ENCODE results near the gene BRD4. TPM values are rescaled to one million over a fixed set of nuclear protein-coding genes. Genes with fewer than 3 reads are reported as not detected.

BRD4 gene
- polyA plus RNA-seq, 6 donors from 2014 or later, result 13.5 to 51.9 (median 18.4) TPM

DNA sequence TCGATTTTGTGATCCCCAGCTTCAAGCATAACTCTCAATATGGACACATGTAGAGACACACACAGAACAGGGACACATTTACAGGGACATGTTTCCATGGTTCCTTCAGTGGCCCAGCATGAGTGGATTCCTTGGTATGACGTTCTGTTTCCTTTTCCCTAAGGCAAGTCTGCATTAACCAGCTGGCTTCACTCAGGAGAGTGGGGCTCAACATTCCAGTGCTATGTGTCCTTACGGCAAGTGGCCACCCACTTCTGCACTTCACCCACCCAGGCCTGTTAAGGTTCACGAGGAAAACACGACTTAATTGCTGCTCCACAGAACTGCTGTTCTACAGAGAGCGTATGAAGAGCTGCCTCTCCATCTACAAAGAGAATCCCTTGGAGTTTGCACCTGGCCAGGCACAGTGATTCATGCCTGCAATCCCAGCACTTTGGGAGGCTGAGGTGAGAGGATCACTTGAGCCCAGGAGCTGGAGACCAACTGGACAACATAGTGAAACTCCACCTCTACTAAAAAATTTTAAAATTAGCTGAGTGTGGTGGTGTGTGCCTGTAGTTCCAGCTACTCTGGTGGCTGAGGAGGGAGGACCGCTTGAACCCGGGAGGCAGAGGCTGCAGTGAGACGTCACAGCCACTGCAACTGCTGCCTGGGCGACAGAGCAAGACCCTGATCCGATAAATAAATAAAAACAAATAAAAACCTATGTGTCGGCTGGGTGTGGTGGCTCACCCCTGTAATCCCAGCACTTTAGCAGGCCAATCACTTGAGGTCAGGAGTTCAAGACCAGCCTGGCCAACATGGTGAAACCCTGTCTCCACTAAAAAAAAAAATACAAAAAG, 32.5 kb downstream of the BRD4 start:
- Mint-ChIP-seq H3K36me3 (peaks cover 0 to 7% of the 10 kb centered on the region in 2 donors), H3K27ac (peak overlapping the region; percentile 49 to 84 (median 76)), H3K9me3 (no peaks in the 10 kb centered on the region), H3K27me3 (no peaks in the 10 kb centered on the region), H3K4me3 (peak overlapping the region in 6 of 8 donors; percentile 32 to 72 (median 54)), H3K4me1 (peaks cover 68 to 100% (median 92%) of the 10 kb centered on the region in 3 donors)
- ATAC-seq (ENCODE audit: low read depth in 2 of 2), result no peak
- DNase-seq, result no peak

DNA sequence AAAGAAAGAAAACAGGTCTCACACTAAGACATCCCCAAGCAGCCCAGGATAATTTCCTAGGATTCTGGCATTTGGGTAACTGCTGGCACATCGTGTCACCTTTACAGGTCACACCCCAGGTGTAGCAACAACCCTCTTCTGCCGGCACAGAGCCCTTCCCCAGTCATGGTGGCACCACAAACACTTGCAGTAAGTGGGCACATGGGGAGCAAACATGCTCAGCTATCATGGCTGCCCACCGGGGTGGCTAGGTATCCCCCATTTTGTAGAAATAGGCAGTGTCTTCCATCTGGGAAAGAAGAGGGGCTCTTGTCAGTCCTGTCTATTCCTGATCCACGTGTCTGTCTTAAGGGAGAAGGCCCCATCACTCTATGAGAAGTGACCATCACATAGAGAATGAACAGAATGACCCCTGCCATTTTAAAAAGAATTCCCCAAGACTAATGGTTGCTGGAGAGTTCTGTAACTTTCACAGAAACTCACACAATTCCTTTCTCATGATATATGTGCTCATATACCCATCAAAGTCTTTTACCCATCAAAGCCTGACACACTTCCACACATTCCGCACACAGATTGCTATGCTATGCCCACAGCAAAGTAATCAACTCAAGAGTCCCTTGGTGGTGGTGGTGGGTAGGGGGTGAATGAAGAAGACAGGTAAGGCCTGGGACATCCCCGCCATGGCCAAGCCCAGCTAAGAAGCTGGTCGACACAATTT, 33.3 kb downstream of the BRD4 start:
- Mint-ChIP-seq H3K4me1 (peaks cover 61 to 100% (median 92%) of the 10 kb centered on the region in 3 donors), H3K27me3 (no peaks in the 10 kb centered on the region), H3K9me3 (no peaks in the 10 kb centered on the region), H3K27ac (peak overlapping the region; percentile 47 to 84 (median 65)), H3K36me3 (peaks cover 0 to 7% of the 10 kb centered on the region in 2 donors), H3K4me3 (peak overlapping the region; percentile 0 to 77 (median 58))
- no peak for DNase-seq
- ATAC-seq (ENCODE audit: low read depth in 2 of 2), result no peak

DNA sequence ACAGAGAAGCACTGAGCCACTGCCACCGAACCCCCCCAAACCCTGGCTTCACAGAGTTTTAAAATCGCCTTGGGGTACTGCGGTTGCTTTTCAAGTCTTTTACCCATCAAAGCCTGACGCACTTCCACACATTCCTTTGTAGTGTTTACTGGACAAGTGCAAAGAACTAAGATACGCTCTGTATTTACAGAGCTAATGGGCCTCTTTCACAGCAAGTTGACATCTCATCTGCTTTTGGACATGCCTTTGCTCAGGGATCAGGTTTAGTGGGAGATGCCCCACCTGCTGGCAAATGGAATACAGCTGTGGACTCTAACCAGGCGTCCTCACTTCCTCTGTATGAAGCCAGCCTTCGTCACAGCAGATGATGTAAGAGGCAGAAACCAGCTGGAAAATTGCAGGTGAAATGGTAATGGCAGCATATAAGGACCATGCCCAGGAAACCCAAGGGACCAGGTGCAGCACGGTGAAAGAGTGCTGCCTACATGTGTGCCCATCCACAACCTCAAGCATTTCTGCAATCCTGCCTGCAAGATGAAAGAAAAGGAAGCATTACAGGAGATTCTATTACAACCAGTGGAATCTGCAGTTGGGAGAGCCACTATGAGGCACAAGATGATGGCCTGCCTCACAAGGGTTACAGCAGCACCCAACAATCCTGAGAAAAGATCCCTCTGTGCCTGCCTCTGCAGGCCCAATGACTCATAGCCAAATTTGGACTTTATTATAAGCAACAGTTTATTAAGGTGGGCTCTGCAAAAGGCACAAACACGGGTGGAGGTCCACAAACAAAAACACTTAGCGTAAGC, 34.7 kb downstream of the BRD4 start:
- DNase-seq (no peak), ATAC-seq (ENCODE audit: low read depth in 2 of 2) (peak; percentile 9 to 15)
- Mint-ChIP-seq H3K9me3 (no peaks in the 10 kb centered on the region), H3K27me3 (no peaks in the 10 kb centered on the region), H3K4me3 (peak overlapping the region in 7 of 8 donors; percentile 12 to 77 (median 59)), H3K27ac (peak overlapping the region; percentile 66 to 90 (median 74)), H3K36me3 (peaks cover 0 to 7% of the 10 kb centered on the region in 2 donors), H3K4me1 (peaks cover 66 to 100% (median 92%) of the 10 kb centered on the region in 3 donors)

DNA sequence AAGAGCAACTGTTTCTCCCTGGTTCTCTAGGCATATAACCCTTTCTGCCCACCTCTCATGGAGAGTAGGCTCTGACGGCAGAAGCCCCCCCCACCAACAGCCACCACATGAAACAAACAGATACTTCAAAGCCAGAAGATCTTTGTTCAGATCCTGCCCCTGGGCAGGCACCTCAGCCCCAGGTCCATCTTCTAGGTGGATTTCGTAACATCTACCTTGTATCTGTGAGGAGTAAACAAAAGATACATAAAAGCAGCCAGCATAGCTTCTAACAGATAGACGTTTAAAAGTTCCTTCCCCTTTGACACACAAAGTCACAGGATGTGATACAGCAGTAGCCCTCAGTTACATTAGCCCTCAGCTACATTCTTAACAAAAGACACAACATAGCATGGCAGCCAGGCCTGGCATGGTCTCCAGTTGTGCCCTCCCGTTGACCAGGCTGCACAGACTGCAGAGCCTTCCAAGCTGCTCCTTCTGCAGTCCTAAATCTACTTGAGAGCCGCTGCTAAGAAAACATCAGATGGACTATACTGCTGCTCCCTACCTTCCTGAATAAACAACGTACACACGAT, 35.4 kb downstream of the BRD4 start:
- Mint-ChIP-seq H3K27me3 (no peaks in the 10 kb centered on the region), H3K9me3 (no peaks in the 10 kb centered on the region), H3K4me3 (peak overlapping the region in 7 of 8 donors; percentile 12 to 71 (median 42))

DNA sequence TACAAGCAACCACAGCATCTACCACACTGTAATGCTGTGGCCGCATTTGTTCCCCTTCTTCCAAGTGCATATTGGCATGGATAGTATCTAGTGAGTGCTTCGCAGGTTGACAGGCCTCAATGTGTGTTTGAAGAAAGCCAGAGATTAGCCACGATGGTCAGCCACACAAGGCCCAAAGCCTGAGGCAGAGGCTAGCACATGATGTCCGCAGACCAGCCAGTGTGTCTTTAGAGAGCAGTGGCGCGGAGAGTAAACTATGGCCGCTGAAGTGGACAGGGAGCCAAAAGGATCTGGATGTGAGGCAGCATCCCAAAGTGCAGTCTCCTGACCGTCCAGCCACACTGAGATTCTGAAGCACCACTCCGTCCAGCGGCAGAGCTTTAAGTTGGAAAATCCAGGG, 36.0 kb downstream of the BRD4 start:
- DNase-seq (no peak), ATAC-seq (ENCODE audit: low read depth in 2 of 2) (no peak)
- peaks cover 0 to 7% of the 10 kb centered on the region in 2 donors for H3K36me3 Mint-ChIP-seq
- peak overlapping the region in 4 of 8 donors; percentile 13 to 63 (median 50) for H3K4me3 Mint-ChIP-seq
- H3K4me1 Mint-ChIP-seq, result peaks cover 72 to 100% (median 96%) of the 10 kb centered on the region in 3 donors
- peak overlapping the region in 5 of 6 donors; percentile 1 to 92 (median 81) for H3K27ac Mint-ChIP-seq
- no peaks in the 10 kb centered on the region for H3K9me3 Mint-ChIP-seq
- no peaks in the 10 kb centered on the region for H3K27me3 Mint-ChIP-seq

More for the DNA sequence above, 35.4 kb downstream of the BRD4 start:
- peak overlapping the region; percentile 2 to 92 (median 86) for H3K27ac Mint-ChIP-seq
- peaks cover 0 to 7% of the 10 kb centered on the region in 2 donors for H3K36me3 Mint-ChIP-seq
- ATAC-seq (ENCODE audit: low read depth in 2 of 2), result peak; percentile 36 to 38
- H3K4me1 Mint-ChIP-seq, result peaks cover 66 to 100% (median 93%) of the 10 kb centered on the region in 3 donors
- no peak for DNase-seq

DNA sequence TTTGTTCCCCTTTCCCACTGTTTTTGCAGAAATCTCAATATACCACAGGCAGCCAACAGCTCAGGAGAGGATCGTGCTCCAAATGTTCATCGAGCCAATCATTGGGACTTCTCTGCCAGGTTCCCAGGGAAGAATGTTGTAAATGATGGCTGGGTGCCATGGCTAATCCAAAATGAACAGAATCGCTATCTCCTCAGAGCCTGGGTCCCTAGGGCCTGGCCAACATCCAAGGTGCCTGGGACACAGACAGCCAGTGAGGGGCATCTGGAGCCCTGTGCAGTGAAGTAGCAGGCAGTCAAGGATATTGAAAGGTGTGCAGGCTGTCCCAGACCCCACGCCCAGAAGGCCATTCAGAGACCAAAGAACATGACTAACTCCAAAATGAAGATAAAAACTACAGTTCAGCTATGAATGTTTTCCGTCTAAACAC, 37.8 kb downstream of the BRD4 start:
- Mint-ChIP-seq H3K4me1 (peaks cover 78 to 100% (median 96%) of the 10 kb centered on the region in 3 donors), H3K36me3 (peaks cover 0 to 7% of the 10 kb centered on the region in 2 donors), H3K27ac (peak overlapping the region in 2 of 6 donors; percentile 15 to 74), H3K9me3 (no peaks in the 10 kb centered on the region), H3K4me3 (peak overlapping the region in 2 of 8 donors; percentile 6 to 18), H3K27me3 (no peaks in the 10 kb centered on the region)
- ATAC-seq (ENCODE audit: low read depth in 2 of 2), result no peak
- no peak for DNase-seq

DNA sequence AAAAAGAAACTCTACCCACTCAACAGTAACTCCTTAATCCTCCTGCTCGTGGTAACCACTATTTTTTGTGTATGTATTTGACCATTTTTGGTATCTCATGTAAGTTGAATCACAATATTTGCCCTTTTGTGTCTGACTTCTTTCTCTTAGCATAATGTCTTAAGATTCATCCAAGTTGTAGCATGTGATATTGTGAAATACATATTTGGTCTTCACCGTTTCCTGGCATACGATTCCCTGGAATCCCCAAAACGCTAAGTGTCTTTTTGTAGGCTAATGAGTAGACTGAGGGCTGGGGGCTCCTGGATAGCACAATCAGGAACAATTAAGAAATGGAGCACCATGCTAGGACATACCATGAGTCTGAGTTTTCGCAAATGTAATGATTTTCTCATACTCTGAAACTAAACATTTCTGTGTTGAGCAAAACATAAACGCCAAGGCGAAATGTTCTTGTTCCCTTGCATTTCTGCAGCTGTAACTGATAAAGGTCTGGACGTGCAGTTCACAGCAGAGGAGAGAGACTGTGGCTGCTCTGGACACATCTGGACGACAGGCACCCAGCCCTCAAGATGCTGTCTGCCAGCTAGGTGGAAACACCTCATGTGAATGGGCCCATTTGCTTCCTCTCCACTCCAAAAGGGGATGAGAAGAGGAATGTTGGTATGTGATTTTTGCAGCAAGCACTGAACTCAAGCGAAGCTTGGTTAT, 38.4 kb downstream of the BRD4 start:
- H3K9me3 Mint-ChIP-seq, result no peaks in the 10 kb centered on the region
- peaks cover 0 to 7% of the 10 kb centered on the region in 2 donors for H3K36me3 Mint-ChIP-seq
- DNase-seq (no peak), ATAC-seq (ENCODE audit: low read depth in 2 of 2) (no peak)
- H3K27me3 Mint-ChIP-seq, result no peaks in the 10 kb centered on the region
- peaks cover 77 to 99% (median 96%) of the 10 kb centered on the region in 3 donors for H3K4me1 Mint-ChIP-seq
- H3K27ac Mint-ChIP-seq, result peak overlapping the region in 4 of 6 donors; percentile 9 to 90 (median 21)
- peak overlapping the region in 6 of 8 donors; percentile 30 to 73 (median 49) for H3K4me3 Mint-ChIP-seq

DNA sequence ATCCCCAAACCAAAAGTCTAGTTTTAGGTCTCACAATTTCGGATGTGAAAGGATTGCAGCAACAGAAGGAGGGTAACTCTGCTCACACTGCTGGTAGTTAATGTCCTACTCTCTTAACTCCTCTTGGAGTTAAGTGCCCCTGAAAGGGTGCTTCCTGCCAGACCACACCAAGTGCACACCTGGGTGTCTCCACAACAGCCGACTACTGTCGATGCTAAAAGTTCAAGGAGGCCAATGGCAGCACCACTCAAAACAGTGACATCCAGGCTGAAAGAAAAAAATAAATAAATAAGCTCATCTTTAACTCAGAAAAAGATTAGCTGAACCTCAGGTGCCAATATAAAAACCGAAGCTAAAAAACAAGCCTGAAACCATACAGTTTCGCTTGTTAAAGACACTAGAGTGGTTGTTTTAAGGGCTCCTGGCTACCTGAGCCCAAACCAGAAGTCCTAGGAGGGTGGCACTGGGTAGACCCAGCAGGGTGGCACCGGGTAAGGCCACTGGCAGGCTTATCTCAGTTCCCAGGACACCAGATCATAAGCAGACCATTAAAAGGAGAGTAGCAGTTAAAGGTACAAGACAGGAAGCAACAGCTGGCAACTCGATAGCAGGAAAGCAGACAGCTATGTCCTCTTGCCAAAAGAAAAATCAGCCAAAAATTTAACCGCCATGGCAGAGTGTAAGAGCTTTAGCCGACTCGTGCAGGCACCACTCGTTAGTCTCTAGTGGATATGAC, 39.3 kb downstream of the BRD4 start:
- H3K27me3 Mint-ChIP-seq, result no peaks in the 10 kb centered on the region
- H3K36me3 Mint-ChIP-seq, result peaks cover 0 to 7% of the 10 kb centered on the region in 2 donors
- peak in 1 of 2 donors; percentile 9 for ATAC-seq (ENCODE audit: low read depth in 2 of 2)
- peaks cover 80 to 99% (median 97%) of the 10 kb centered on the region in 3 donors for H3K4me1 Mint-ChIP-seq
- no peaks in the 10 kb centered on the region for H3K9me3 Mint-ChIP-seq
- H3K27ac Mint-ChIP-seq, result peak overlapping the region; percentile 74 to 92 (median 88)
- H3K4me3 Mint-ChIP-seq, result peak overlapping the region; percentile 39 to 89 (median 68)
- DNase-seq, result no peak

DNA sequence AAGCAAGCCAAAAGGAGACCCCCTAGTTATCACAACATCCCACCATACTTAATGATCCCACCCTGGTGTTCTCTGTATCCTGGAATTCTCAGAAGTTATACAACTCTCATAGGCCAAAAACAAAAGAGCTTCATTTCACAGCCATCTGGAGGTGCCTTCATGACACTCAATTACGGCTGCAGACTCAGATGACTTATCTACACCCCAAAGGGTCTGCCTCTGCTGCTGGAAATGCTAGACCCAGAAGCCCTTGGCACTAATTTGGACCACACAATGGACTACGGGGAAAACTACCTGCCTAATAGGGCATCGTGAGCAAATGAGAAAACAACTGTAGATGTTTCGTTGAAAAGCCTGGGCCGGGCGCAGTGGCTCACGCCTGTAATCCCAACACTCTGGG, 40.2 kb downstream of the BRD4 start:
- H3K27ac Mint-ChIP-seq, result peak overlapping the region; percentile 51 to 92 (median 86)
- peaks cover 0 to 7% of the 10 kb centered on the region in 2 donors for H3K36me3 Mint-ChIP-seq
- peaks cover 79 to 99% (median 97%) of the 10 kb centered on the region in 3 donors for H3K4me1 Mint-ChIP-seq
- ATAC-seq (ENCODE audit: low read depth in 2 of 2) (no peak), DNase-seq (no peak)
- H3K4me3 Mint-ChIP-seq, result peak overlapping the region; percentile 13 to 84 (median 54)
- H3K9me3 Mint-ChIP-seq, result no peaks in the 10 kb centered on the region
- H3K27me3 Mint-ChIP-seq, result no peaks in the 10 kb centered on the region

DNA sequence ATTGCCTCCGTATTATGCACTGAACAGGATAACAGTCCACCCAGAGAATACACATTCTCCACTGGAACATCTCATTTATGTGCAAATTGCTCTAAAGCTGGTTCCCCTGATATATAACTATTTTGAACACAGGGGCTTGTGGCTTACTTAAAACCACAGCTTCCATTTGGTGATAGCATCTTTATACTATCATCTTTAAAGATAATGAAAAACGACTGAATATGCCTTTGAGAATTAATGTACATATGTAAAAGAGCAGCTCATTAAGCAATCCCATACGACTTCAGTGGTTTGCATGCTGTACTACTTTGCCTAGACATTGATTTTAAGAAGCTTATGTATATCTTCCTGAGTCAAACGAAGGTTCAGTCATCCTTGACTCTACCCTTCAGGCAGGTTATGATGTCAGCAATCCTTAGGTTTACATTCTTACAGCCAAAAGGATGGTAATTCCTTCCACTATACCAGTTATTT, 40.8 kb downstream of the BRD4 start:
- Mint-ChIP-seq H3K4me1 (peaks cover 74 to 98% (median 91%) of the 10 kb centered on the region in 3 donors), H3K36me3 (peaks cover 0 to 6% of the 10 kb centered on the region in 2 donors), H3K27me3 (no peaks in the 10 kb centered on the region), H3K9me3 (no peaks in the 10 kb centered on the region), H3K4me3 (peak overlapping the region in 5 of 8 donors; percentile 35 to 84 (median 52)), H3K27ac (peak overlapping the region in 5 of 6 donors; percentile 46 to 90 (median 74))
- ATAC-seq (ENCODE audit: low read depth in 2 of 2), result no peak
- no peak for DNase-seq

DNA sequence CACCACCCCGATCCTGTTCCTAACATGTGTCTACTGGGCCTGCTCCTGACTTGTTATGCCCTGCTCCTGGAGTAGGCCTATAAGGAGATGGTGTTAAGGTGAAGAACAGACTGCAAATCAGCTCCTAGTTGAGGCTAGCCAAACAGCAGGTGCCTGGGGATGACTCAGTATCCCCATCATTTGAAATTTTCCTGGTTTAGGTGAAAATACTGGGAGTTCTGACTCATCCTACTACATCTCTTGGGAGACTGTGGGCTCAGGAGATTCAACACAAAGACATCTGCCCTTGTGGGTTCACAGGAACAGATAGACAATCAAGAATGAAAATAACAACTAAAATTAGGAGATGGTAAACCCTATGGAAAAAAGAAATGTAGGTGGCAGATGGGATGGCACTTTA, 41.2 kb downstream of the BRD4 start:
- Mint-ChIP-seq H3K9me3 (no peaks in the 10 kb centered on the region), H3K27ac (peak overlapping the region in 3 of 6 donors; percentile 78 to 90 (median 90)), H3K27me3 (no peaks in the 10 kb centered on the region), H3K4me1 (peaks cover 73 to 98% (median 91%) of the 10 kb centered on the region in 3 donors), H3K4me3 (peak overlapping the region in 4 of 8 donors; percentile 45 to 65 (median 59)), H3K36me3 (peaks cover 0 to 1% of the 10 kb centered on the region in 2 donors)
- ATAC-seq (ENCODE audit: low read depth in 2 of 2) (no peak), DNase-seq (no peak)
